Naive B cell (primary cell): ENCODE measurements around the gene CCT5. TPM values are rescaled to one million over a fixed set of nuclear protein-coding genes. Genes with fewer than 3 reads are reported as not detected.

ENCODE experiments used
- ATAC-seq, 2 donors: fragments of 150-1000 bp; cut with Tn5 transposase; 2 replicates each; pipeline ENCODE4 v1.10.0; 2021; ENCODE audit warnings: low read depth in 2 of 2, mild to moderate bottlenecking in 2 of 2, moderate library complexity in 2 of 2
- DNase-seq: peaks from one replicate; pipeline ENCODE4 v3.0.0; 2022
- H3K27ac Mint-ChIP-seq, 6 donors: one replicate each; pipeline ENCODE4 v1.8.0; 2020 to 2022; ENCODE audit warnings: mild to moderate bottlenecking in 6 of 6, mixed read lengths in 6 of 6, moderate library complexity in 5 of 6, inconsistent platforms in 2 of 6
- H3K27me3 Mint-ChIP-seq, 3 donors: one replicate each; pipeline ENCODE4 v1.8.0; 2021 to 2022; ENCODE audit warnings: mixed read lengths in 3 of 3, mild to moderate bottlenecking in 1 of 3
- H3K36me3 Mint-ChIP-seq, 2 donors: one replicate each; pipeline ENCODE4 v1.8.0; 2020 to 2022; ENCODE audit warnings: mixed read lengths in 2 of 2, inconsistent platforms in 1 of 2, mild to moderate bottlenecking in 1 of 2
- H3K4me1 Mint-ChIP-seq, 3 donors: one replicate each; pipeline ENCODE4 v1.8.0; 2020 to 2022; ENCODE audit warnings: mixed read lengths in 3 of 3, inconsistent platforms in 1 of 3, mild to moderate bottlenecking in 1 of 3, moderate library complexity in 1 of 3
- H3K4me3 Mint-ChIP-seq, 8 donors: one replicate each; pipeline ENCODE4 v1.8.0; 2020 to 2022; ENCODE audit warnings: mild to moderate bottlenecking in 8 of 8, mixed read lengths in 8 of 8, moderate library complexity in 8 of 8, inconsistent platforms in 2 of 8
- H3K9me3 Mint-ChIP-seq, 7 donors: one replicate each; pipeline ENCODE4 v1.8.0; 2020 to 2022; ENCODE audit warnings: mixed read lengths in 7 of 7, mild to moderate bottlenecking in 5 of 7, inconsistent platforms in 2 of 7, moderate library complexity in 1 of 7
- polyA plus RNA-seq, 6 donors: library from polyadenylated mRNA; unstranded; fragments of 300-500 nt; fragmentation: Illumina TruSeq; gene quantifications; one replicate each; pipeline ENCODE4 v1.2.3, GENCODE V29; 2021; ENCODE audit warnings: low read depth in 6 of 6

The CCT5 gene
- polyA plus RNA-seq, 6 donors from 2014 or later = 139 to 227 (median 190) TPM

GRCh38 chr5:10288592-10289219, 38.6 kb downstream of the CCT5 start:
- Mint-ChIP-seq H3K4me3 (no peak overlapping the region), H3K27ac (peak overlapping the region in 1 of 6 donors; percentile 36), H3K4me1 (peaks cover 2 to 8% (median 6%) of the 10 kb centered on the region in 3 donors), H3K27me3 (peaks cover 6 to 14% (median 13%) of the 10 kb centered on the region in 3 donors), H3K36me3 (no peaks in the 10 kb centered on the region), H3K9me3 (peaks cover 0 to 3% (median 0%) of the 10 kb centered on the region in 7 donors)
- DNase-seq = no peak
- peak in 1 of 2 donors; percentile 23 for ATAC-seq

- H3K4me1 Mint-ChIP-seq = peaks cover 0 to 6% (median 0%) of the 10 kb centered on the region in 3 donors
- no peaks in the 10 kb centered on the region for H3K36me3 Mint-ChIP-seq
- H3K9me3 Mint-ChIP-seq = peaks cover 0 to 5% (median 0%) of the 10 kb centered on the region in 7 donors
- no peak overlapping the region for H3K4me3 Mint-ChIP-seq
- no peak for DNase-seq
- H3K27me3 Mint-ChIP-seq = peaks cover 6 to 17% (median 14%) of the 10 kb centered on the region in 3 donors
- H3K27ac Mint-ChIP-seq = no peak overlapping the region
- no peak for ATAC-seq
Observed at GRCh38 chr5:10289353-10289752, 39.3 kb downstream of the CCT5 start.

- no peak for DNase-seq
- H3K27ac Mint-ChIP-seq = no peak overlapping the region
- no peak for ATAC-seq
- peaks cover 0 to 6% (median 0%) of the 10 kb centered on the region in 3 donors for H3K4me1 Mint-ChIP-seq
- peaks cover 0 to 5% (median 0%) of the 10 kb centered on the region in 7 donors for H3K9me3 Mint-ChIP-seq
- H3K27me3 Mint-ChIP-seq = peaks cover 10 to 17% (median 14%) of the 10 kb centered on the region in 3 donors
- H3K36me3 Mint-ChIP-seq = no peaks in the 10 kb centered on the region
- H3K4me3 Mint-ChIP-seq = no peak overlapping the region
Observed at GRCh38 chr5:10289991-10290390, 39.9 kb downstream of the CCT5 start.

DNA sequence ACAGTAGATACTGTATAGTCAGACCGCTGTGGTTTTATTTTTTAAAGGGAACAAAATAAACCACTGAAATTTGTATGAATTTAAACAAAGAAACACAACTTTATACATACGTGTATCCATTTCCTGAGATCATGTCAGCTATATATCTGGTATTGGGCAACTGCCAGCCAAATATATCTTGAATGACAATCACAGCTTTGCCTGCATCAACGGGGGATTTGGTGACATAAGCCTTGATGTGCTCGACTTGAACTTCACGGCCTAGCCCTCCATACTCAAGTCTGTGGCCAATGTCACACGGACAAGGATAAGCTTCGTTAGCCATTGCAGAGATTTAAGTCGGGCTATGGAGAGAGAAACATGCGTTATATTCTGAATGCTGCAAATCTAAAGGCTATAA, 40.4 kb downstream of the CCT5 start:
- Mint-ChIP-seq H3K4me1 (peaks cover 0 to 6% (median 0%) of the 10 kb centered on the region in 3 donors), H3K4me3 (no peak overlapping the region), H3K36me3 (no peaks in the 10 kb centered on the region), H3K9me3 (peaks cover 0 to 5% (median 0%) of the 10 kb centered on the region in 7 donors), H3K27me3 (peaks cover 10 to 17% (median 14%) of the 10 kb centered on the region in 3 donors), H3K27ac (no peak overlapping the region)
- DNase-seq (no peak), ATAC-seq (no peak)

DNA sequence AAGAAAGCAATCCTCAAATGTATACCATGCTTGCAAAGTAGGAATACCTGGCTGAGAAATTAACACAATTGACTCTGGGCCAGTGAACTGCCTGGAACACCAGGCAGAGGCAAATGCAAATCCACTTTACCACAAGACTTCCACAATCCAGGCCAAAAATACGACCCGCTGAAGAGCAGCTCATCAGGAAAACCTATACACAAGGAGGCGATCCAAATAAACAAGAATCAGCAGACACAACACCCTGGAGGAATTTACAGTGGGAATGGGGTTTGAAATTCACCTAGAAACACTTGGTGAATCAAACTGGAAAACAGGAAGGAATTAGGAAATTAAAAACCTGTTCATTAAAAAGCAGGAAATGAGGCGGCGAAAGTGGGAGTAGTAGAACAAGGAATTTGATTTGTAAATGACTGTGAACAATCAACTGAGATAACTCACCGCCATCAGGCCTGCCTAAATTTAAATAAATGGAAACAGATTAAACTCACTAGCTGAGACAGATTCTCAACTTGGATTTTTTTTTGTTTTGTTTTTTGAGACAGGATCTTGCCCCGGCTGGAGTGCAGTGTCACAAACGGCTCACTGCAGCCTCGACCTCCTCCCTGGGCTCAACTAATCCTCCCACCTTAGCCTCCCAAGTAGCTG, 41.7 kb downstream of the CCT5 start:
- Mint-ChIP-seq H3K4me3 (no peak overlapping the region), H3K27ac (no peak overlapping the region), H3K4me1 (peaks cover 0 to 6% (median 0%) of the 10 kb centered on the region in 3 donors), H3K36me3 (no peaks in the 10 kb centered on the region), H3K27me3 (peaks cover 8 to 21% (median 10%) of the 10 kb centered on the region in 3 donors), H3K9me3 (peaks cover 0 to 5% (median 0%) of the 10 kb centered on the region in 7 donors)
- no peak for ATAC-seq
- no peak for DNase-seq

- DNase-seq = no peak
- Mint-ChIP-seq H3K4me3 (no peak overlapping the region), H3K9me3 (peaks cover 0 to 5% (median 0%) of the 10 kb centered on the region in 7 donors), H3K4me1 (no peaks in the 10 kb centered on the region), H3K27ac (no peak overlapping the region), H3K36me3 (no peaks in the 10 kb centered on the region), H3K27me3 (peaks cover 3 to 28% (median 10%) of the 10 kb centered on the region in 3 donors)
- no peak for ATAC-seq
Observed at GRCh38 chr5:10293907-10294662, 44.0 kb downstream of the CCT5 start.

- H3K27me3 Mint-ChIP-seq = peaks cover 3 to 28% (median 7%) of the 10 kb centered on the region in 3 donors
- DNase-seq (no peak), ATAC-seq (no peak)
- H3K9me3 Mint-ChIP-seq = peaks cover 0 to 5% (median 0%) of the 10 kb centered on the region in 7 donors
- H3K4me3 Mint-ChIP-seq = no peak overlapping the region
- H3K27ac Mint-ChIP-seq = no peak overlapping the region
- H3K4me1 Mint-ChIP-seq = no peaks in the 10 kb centered on the region
- no peaks in the 10 kb centered on the region for H3K36me3 Mint-ChIP-seq
Observed at GRCh38 chr5:10295619-10296326, 45.7 kb downstream of the CCT5 start.

DNA sequence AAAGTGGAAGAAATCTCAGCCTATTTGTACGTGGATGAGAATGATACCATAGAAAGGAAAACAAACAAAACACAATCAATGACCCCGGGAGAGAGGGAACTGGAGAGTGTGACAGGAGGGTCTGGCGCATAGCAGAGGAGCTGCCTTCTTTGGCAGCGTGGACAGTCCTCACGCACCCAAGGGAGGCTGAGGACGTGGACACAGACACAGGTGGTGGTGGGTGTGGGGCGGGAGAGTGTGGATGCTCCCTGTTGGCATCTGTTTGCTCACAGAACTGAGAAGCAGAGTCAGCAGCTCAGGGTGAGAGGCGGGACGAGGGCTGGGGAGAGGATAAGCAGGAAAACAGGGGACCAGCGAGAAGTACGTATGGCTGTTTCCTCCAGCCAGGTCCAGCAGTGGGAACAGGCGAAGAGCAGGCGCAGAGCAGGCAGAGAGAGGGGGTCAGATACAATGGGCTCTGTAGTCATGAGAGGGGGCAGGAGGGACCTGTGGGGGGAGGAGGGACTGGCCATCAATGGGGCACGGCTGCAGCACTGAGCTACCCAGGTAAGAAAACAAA, 47.6 kb downstream of the CCT5 start:
- H3K27ac Mint-ChIP-seq = no peak overlapping the region
- no peaks in the 10 kb centered on the region for H3K4me1 Mint-ChIP-seq
- H3K27me3 Mint-ChIP-seq = peaks cover 3 to 28% (median 4%) of the 10 kb centered on the region in 3 donors

DNA sequence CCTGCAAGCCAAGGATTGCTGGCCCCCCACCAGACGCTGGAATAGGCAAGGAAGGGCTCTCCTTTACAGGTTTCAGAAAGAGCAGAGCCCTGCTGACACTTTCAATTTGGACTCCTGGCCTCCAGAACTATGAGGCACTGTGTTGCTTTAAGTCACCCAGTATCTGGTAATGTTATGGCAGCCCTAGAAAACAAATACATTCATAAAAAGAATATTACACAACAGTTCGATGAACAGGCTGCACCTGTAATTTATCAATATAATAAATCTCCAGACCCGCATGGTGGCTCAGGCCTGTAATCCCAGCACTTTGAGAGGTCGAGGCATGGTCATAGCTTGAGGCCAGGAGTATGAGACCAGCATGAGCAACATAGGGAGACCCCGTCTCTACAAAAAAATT, 50.2 kb downstream of the CCT5 start:
- H3K4me3 Mint-ChIP-seq = no peak overlapping the region
- ATAC-seq (no peak), DNase-seq (no peak)
- H3K27me3 Mint-ChIP-seq = peaks cover 4 to 25% (median 9%) of the 10 kb centered on the region in 3 donors
- no peak overlapping the region for H3K27ac Mint-ChIP-seq
- H3K36me3 Mint-ChIP-seq = no peaks in the 10 kb centered on the region
- no peaks in the 10 kb centered on the region for H3K4me1 Mint-ChIP-seq
- H3K9me3 Mint-ChIP-seq = no peaks in the 10 kb centered on the region

More for the DNA sequence above, 47.6 kb downstream of the CCT5 start:
- Mint-ChIP-seq H3K4me3 (no peak overlapping the region), H3K36me3 (no peaks in the 10 kb centered on the region), H3K9me3 (peaks cover 0 to 5% (median 0%) of the 10 kb centered on the region in 7 donors)
- DNase-seq (no peak), ATAC-seq (no peak)

- no peaks in the 10 kb centered on the region for H3K36me3 Mint-ChIP-seq
- H3K9me3 Mint-ChIP-seq = no peaks in the 10 kb centered on the region
- H3K4me3 Mint-ChIP-seq = no peak overlapping the region
- H3K27ac Mint-ChIP-seq = no peak overlapping the region
- H3K4me1 Mint-ChIP-seq = no peaks in the 10 kb centered on the region
- H3K27me3 Mint-ChIP-seq = peaks cover 5 to 33% (median 15%) of the 10 kb centered on the region in 3 donors
- no peak for ATAC-seq
- DNase-seq = no peak
Observed at GRCh38 chr5:10301266-10301665, 51.2 kb downstream of the CCT5 start.

- H3K4me3 Mint-ChIP-seq = no peak overlapping the region
- H3K9me3 Mint-ChIP-seq = no peaks in the 10 kb centered on the region
- no peak for ATAC-seq
- no peak for DNase-seq
- peaks cover 0 to 4% (median under 1%) of the 10 kb centered on the region in 3 donors for H3K4me1 Mint-ChIP-seq
- H3K36me3 Mint-ChIP-seq = peaks cover 0 to under 1% of the 10 kb centered on the region in 2 donors
- no peak overlapping the region for H3K27ac Mint-ChIP-seq
- H3K27me3 Mint-ChIP-seq = peaks cover 11 to 33% (median 21%) of the 10 kb centered on the region in 3 donors
Observed at GRCh38 chr5:10301842-10302610, 51.9 kb downstream of the CCT5 start.

- H3K36me3 Mint-ChIP-seq = peaks cover 0 to 8% of the 10 kb centered on the region in 2 donors
- H3K4me1 Mint-ChIP-seq = peaks cover 7 to 10% (median 7%) of the 10 kb centered on the region in 3 donors
- DNase-seq (no peak), ATAC-seq (no peak)
- H3K27ac Mint-ChIP-seq = no peak overlapping the region
- no peak overlapping the region for H3K4me3 Mint-ChIP-seq
- no peaks in the 10 kb centered on the region for H3K9me3 Mint-ChIP-seq
- peaks cover 15 to 31% (median 25%) of the 10 kb centered on the region in 3 donors for H3K27me3 Mint-ChIP-seq
Observed at GRCh38 chr5:10303201-10303600, 53.1 kb downstream of the CCT5 start.
